HCT116 (cell line): ENCODE results near the gene TEKTIP1. TPM values are rescaled to one million over a fixed set of nuclear protein-coding genes. Genes with fewer than 3 reads are reported as not detected.

Experiments used
- ATAC-seq: fragments of 200-7000 bp; cut with Tn5 transposase; 2 replicates; pipeline ENCODE4 v1.9.1; 2020; ENCODE audit warnings: mild to moderate bottlenecking, moderate library complexity
- BruUV-seq: library from RNA; stranded (reverse); fragments of 400-500 nt; replicated peaks from 2 replicates; lab custom pipeline; 2021; lab: Mats Ljungman, UMichigan
- CTCF ChIA-PET: fragments of 300-600 bp; sonication (Branson Sonifier 250); formaldehyde crosslinking; loops from one replicate; lab custom pipeline; 2021; ENCODE audit warnings: antibody characterized with exemption; lab: Charles Lee
- POLR2A ChIA-PET: fragments of 300-600, 350-600 bp; sonication (Branson Sonifier 250); formaldehyde crosslinking; loops from one replicate; lab custom pipeline; 2021; ENCODE audit warnings: antibody characterized with exemption; lab: Charles Lee
- RAD21 ChIA-PET, 2 experiments: fragments of 300-600 bp; sonication (Branson Sonifier 250); formaldehyde crosslinking; loops; one replicate each; lab custom pipeline; 2023; ENCODE audit warnings: low total read pairs in 2 of 2; ENCODE audit not compliant: uncharacterized antibody in 2 of 2, unreplicated experiment in 2 of 2, low non-redundant PET in 1 of 2; lab: Charles Lee
- DNase-seq: peaks from one replicate; pipeline ENCODE4 v3.0.0-alpha.2; 2010; ENCODE audit warnings: low read depth, low spot score
- H2AFZ ChIP-seq: fragments of 200-600 bp; shearing (Covaris generic), sonication (generic); 2 replicates; pipeline ENCODE4 v1.6.1; 2017; ENCODE audit warnings: low read depth, mixed run types, mixed read lengths, antibody characterized with exemption, low read length; ENCODE audit not compliant: poor library complexity, severe bottlenecking
- H3K27ac ChIP-seq: 2 replicates; pipeline ENCODE4 v1.5.1; 2012; ENCODE audit warnings: low read depth, low read length
- H3K27me3 ChIP-seq: fragments of 200-600 bp; sonication (generic); 2 replicates; pipeline ENCODE4 v1.6.1; 2016; ENCODE audit warnings: mixed run types, low read length, mixed read lengths; ENCODE audit not compliant: insufficient read depth
- H3K36me3 ChIP-seq, 2 experiments: fragments of 200-500 bp in 1 of 2; fragments of 200-600 bp in 1 of 2; sonication (Bioruptor generic) in 1 of 2; sonication (generic) in 1 of 2; 2 replicates each; pipeline versions ENCODE4 v1.5.1 to v1.6.1; 2014 to 2016; ENCODE audit warnings: low read length in 2 of 2, inconsistent platforms in 1 of 2, mixed read lengths in 1 of 2, mixed run types in 1 of 2; ENCODE audit not compliant: insufficient read depth in 2 of 2, control insufficient read depth in 1 of 2
- H3K4me1 ChIP-seq, 2 experiments: fragments of 200-600 bp in 1 of 2; sonication (generic) in 1 of 2; 2 replicates each; pipeline versions ENCODE4 v1.5.1 to v1.6.1; 2012 to 2017; ENCODE audit warnings: low read length in 2 of 2, inconsistent platforms in 1 of 2, mild to moderate bottlenecking in 1 of 2, mixed read lengths in 1 of 2, mixed run types in 1 of 2, moderate library complexity in 1 of 2; ENCODE audit not compliant: insufficient read depth in 2 of 2, control insufficient read depth in 1 of 2
- H3K4me2 ChIP-seq: fragments of 200-600 bp; sonication (generic); 2 replicates; pipeline ENCODE4 v1.6.1; 2017; ENCODE audit warnings: mixed run types, low read length, mixed read lengths
- H3K4me3 ChIP-seq, 2 experiments: fragments of 200-600 bp in 1 of 2; sonication (generic) in 1 of 2; replicated peaks in 1 of 2; 2 replicates each; pipeline ENCODE4 v1.5.1; 2011 to 2016; ENCODE audit warnings: low read length in 2 of 2, control low read depth in 1 of 2, low read depth in 1 of 2, mild to moderate bottlenecking in 1 of 2, mixed read lengths in 1 of 2, mixed run types in 1 of 2
- H3K79me2 ChIP-seq: fragments of 200-600 bp; sonication (generic); 2 replicates; pipeline ENCODE4 v1.6.1; 2017; ENCODE audit warnings: mild to moderate bottlenecking, mixed run types, low read length, moderate library complexity, mixed read lengths; ENCODE audit not compliant: insufficient read depth
- H3K9ac ChIP-seq: fragments of 200-600 bp; sonication (generic); 2 replicates; pipeline ENCODE4 v1.6.1; 2016; ENCODE audit warnings: low read length, mixed read lengths
- H3K9me2 ChIP-seq: fragments of 200-600 bp; sonication (generic), shearing (Covaris generic); 2 replicates; pipeline ENCODE4 v1.6.1; 2017; ENCODE audit warnings: mixed run types, mild to moderate bottlenecking, moderate library complexity; ENCODE audit not compliant: insufficient read depth
- H3K9me3 ChIP-seq, 2 experiments: fragments of 200-500 bp in 1 of 2; fragments of 200-600 bp in 1 of 2; sonication (Bioruptor generic) in 1 of 2; sonication (generic) in 1 of 2; 2 replicates each; pipeline ENCODE4 v1.6.1; 2014 to 2017; ENCODE audit warnings: low read length in 2 of 2, mixed read lengths in 2 of 2, inconsistent platforms in 1 of 2, low read depth in 1 of 2, mild to moderate bottlenecking in 1 of 2, mixed run types in 1 of 2, moderate library complexity in 1 of 2; ENCODE audit not compliant: control insufficient read depth in 1 of 2, insufficient read depth in 1 of 2
- H4K20me1 ChIP-seq: fragments of 200-600 bp; sonication (generic), shearing (Covaris generic); 2 replicates; pipeline ENCODE4 v1.6.1; 2017; ENCODE audit warnings: mixed run types, mild to moderate bottlenecking, moderate library complexity; ENCODE audit not compliant: insufficient read depth
- CBX3 ChIP-seq: IDR thresholded peaks from 2 replicates; pipeline ENCODE4 v1.6.1; 2012; ENCODE audit warnings: low read depth
- CTCF ChIP-seq, 3 experiments: fragments of 200-600 bp in 1 of 3; sonication (generic) in 1 of 3; IDR thresholded peaks in 2 of 3; conservative IDR thresholded peaks in 1 of 3; 2 replicates each; pipeline ENCODE4 v1.5.1; 2012 to 2017; ENCODE audit warnings: low read depth in 2 of 3, low read length in 2 of 3, antibody characterized with exemption in 1 of 3, borderline replicate concordance in 1 of 3, control low read depth in 1 of 3, mild to moderate bottlenecking in 1 of 3, mixed read lengths in 1 of 3, mixed run types in 1 of 3, moderate library complexity in 1 of 3; ENCODE audit not compliant: insufficient read depth in 1 of 3
- EGR1 ChIP-seq: IDR thresholded peaks from 2 replicates; pipeline ENCODE4 v1.6.1; 2012; ENCODE audit warnings: low read depth
- ELF1 ChIP-seq: IDR thresholded peaks from 2 replicates; pipeline ENCODE4 v1.6.1; 2012; ENCODE audit warnings: low read depth, borderline replicate concordance
- MAX ChIP-seq: IDR thresholded peaks from 2 replicates; pipeline ENCODE4 v1.6.1; 2012
- POLR2A ChIP-seq: IDR thresholded peaks from 2 replicates; pipeline ENCODE4 v1.7.0; 2011; ENCODE audit warnings: borderline replicate concordance; ENCODE audit not compliant: insufficient read depth, insufficient read length; ENCODE audit errors: extremely low read depth
- RAD21 ChIP-seq: IDR thresholded peaks from 2 replicates; pipeline ENCODE4 v1.6.1; 2012; ENCODE audit warnings: low read depth, mild to moderate bottlenecking
- SIN3A ChIP-seq: IDR thresholded peaks from 2 replicates; pipeline ENCODE4 v1.6.1; 2012; ENCODE audit warnings: low read depth
- SRF ChIP-seq: IDR thresholded peaks from 2 replicates; pipeline ENCODE4 v1.6.1; 2012; ENCODE audit warnings: low read depth
- ZFX ChIP-seq: fragments of 450-650 bp; IDR thresholded peaks from 2 replicates; pipeline ENCODE4 v1.6.1; 2017
- intact Hi-C: fragments of 100-400 bp; cut with micrococcal nuclease; formaldehyde crosslinking; loops from 2 replicates; pipeline ENCODE4 v1.10.0; 2022
- total RNA-seq: library from RNA; stranded (reverse); gene quantifications from one replicate; pipeline ENCODE4 v1.2.1, GENCODE V29; 2021; ENCODE audit not compliant: unreplicated experiment

TEKTIP1 gene
- total RNA-seq, 1 experiment from 2014 or later = 1.2 TPM

DNA sequence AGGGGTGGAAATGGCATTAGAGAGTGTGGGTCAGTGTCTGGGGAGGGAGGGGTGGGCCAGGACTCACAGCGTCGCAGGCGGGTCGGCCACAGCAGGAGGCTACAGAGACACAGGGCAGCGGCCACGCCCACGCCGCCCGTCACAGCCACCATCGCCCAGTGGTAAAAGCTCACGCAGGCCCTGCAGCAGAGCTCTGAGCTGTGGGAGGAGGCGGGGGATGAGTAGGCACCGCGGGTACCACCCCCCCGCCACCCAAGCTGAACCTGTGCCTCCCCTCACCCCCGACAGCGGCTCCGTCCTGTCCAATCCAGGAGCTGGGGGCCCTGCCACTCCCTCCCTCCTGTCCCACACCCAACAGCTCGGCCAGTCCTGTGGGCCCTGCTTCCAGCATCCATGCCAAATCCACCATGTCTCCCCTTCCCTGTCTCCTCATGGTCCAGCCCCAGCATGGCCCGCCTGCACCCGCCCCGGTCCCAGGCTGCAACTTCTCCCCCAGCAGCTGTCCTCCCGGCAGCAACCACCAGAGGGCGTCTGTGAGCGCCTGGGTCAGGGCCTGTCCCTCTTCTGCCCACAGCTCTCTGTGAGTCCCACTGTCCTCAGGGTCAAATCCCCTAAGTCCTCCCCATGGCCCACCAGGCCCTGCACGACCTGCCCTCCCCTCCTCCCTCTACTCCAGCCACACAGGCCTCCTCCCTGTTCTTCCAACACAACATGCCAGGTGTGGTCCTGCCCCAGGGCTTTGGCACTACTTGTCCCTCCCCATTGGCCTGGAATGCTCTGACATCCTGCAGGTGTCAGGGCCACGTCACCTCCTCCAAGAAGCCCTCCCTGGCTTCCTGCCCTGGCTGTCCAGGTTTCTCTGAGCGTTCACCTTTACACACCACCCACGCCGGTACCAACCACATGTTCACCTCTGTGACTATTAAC, 6.0 kb downstream of the TEKTIP1 start:
- ChIA-PET POLR2A (interaction anchor here (0.6 to 0.9 kb wide), 2 partner anchors 8 to 1098 kb away, joined by 3 read pairs; no protein-coding TSS in a partner anchor), CTCF (interaction anchor here (0.7 to 2.0 kb wide), 8 partner anchors 13 to 60 kb away, joined by 3 to 11 read pairs (median 4); partner anchors contain the start of genes HMG20B and MFSD12), RAD21 (interaction anchor here in 1 of 2 experiments (1.0 kb wide), 1 partner anchor 29 kb away, joined by 5 read pairs; no protein-coding TSS in a partner anchor)
- Histone ChIP-seq H3K4me2 (0 out of 2 replicates have a peak overlapping the region, but pooled peaks have one; percentile 1), H4K20me1 (peaks cover 5% of the 10 kb centered on the region; the same call in 1 of the 2 replicates), H3K9me2 (no peaks in the 10 kb centered on the region), H3K9ac (0 out of 2 replicates have a peak overlapping the region, but pooled peaks have one; percentile 8), H3K4me3 (no peak overlapping the region), H3K36me3 (peaks cover 11 to 17% of the 10 kb centered on the region in 2 experiments), H2AFZ (no peak overlapping the region), H3K27me3 (no peaks in the 10 kb centered on the region), H3K27ac (peak overlapping the region; percentile 24; the same call in 1 of the 2 replicates), H3K79me2 (peaks cover 18% of the 10 kb centered on the region; the same call in 1 of the 2 replicates), H3K9me3 (no peaks in the 10 kb centered on the region), H3K4me1 (peaks cover 0 to 11% of the 10 kb centered on the region in 2 experiments; a peak in 2 of 4 replicates)
- TF ChIP-seq CTCF (IDR thresholded peaks at IDR 0.05 in 2 of 3, conservative IDR thresholded peaks at IDR 0.05 in 1 of 3; ENCODE audit: borderline replicate concordance in 1 of 3, insufficient read depth in 1 of 3, low read depth in 2 of 3, low read length in 2 of 3) (peak; percentile 78 to 98 (median 91)), CBX3 (0 out of 2 replicates have a peak, but pooled peaks have one; percentile 12), ZFX (no peak), MAX (no peak), EGR1 (no peak), RAD21 (peak; percentile 82), SRF (no peak), SIN3A (no peak), ELF1 (no peak), POLR2A (no peak)
- no TSS peak for BruUV-seq
- DNase-seq = no peak
- ATAC-seq = peak; percentile 86
- intact Hi-C loops = loop anchor here (1.0 to 5.0 kb wide), 2 partner anchors 30 to 82 kb away; partner anchors contain the start of gene CACTIN
